GM10266 (cell line): ENCODE data around the gene AGER.
"Not testable (repeated sequence)": the region's sequence is repeated elsewhere in the genome, so short reads cannot be mapped to it uniquely, and the experiment has no call there.

Source experiments
- DNase-seq: peaks from one replicate; pipeline ENCODE4 v3.0.0; 2012; ENCODE audit errors: extremely low spot score
- CTCF ChIP-seq: IDR thresholded peaks from 2 replicates; pipeline ENCODE4 v1.5.1; 2012; ENCODE audit warnings: mild to moderate bottlenecking, low read depth; ENCODE audit not compliant: control insufficient read depth, insufficient read depth; ENCODE audit errors: missing control alignments

AGER gene

GRCh38 chr6:32191696-32192607 is 7.9 kb upstream of the AGER start:
- no peak for DNase-seq
- TF ChIP-seq CTCF: no peak

- TF ChIP-seq CTCF: no peak
- DNase-seq: no peak
Observed at GRCh38 chr6:32190911-32191677, 7.0 kb upstream of the AGER start.

- no peak for TF ChIP-seq CTCF
- DNase-seq: peak; percentile 86
Observed at GRCh38 chr6:32190054-32190851, 6.2 kb upstream of the AGER start, which contains the start of gene PBX2. Gene PBX2 (minus strand): TSS chr6:32190202. CDS start chr6:32189915, 287 bp downstream.

- no peak for TF ChIP-seq CTCF
- DNase-seq: no peak
Observed at GRCh38 chr6:32189742-32190053, 5.6 kb upstream of the AGER start.

GRCh38 chr6:32189069-32189741 is 5.2 kb upstream of the AGER start:
- DNase-seq: no peak
- TF ChIP-seq CTCF: no peak

GRCh38 chr6:32188381-32189068 is 4.5 kb upstream of the AGER start:
- no peak for DNase-seq
- TF ChIP-seq CTCF: no peak

- not testable (repeated sequence) for DNase-seq
Observed at GRCh38 chr6:32187725-32188380, 3.8 kb upstream of the AGER start.
